Esophagus muscularis mucosa (tissue), 4 donors: Measurements from ENCODE around the gene NEK7. TPM values are rescaled to one million over a fixed set of nuclear protein-coding genes. Genes with fewer than 3 reads are reported as not detected.

Experiments used
- DNase-seq: peaks from one replicate; pipeline ENCODE4 v3.0.0-alpha.2; 2017; ENCODE audit errors: extremely low spot score
- H3K27ac ChIP-seq, 4 donors: fragments of 200-600 bp; sonication (generic); replicated peaks in 1 of 4; 1 replicate in 3 of 4; 2 replicates in 1 of 4; pipeline ENCODE4 v1.5.1; 2016 to 2019; ENCODE audit warnings: mild to moderate bottlenecking in 1 of 4
- H3K27me3 ChIP-seq, 4 donors: fragments of 200-600 bp; sonication (generic); one replicate each; pipeline versions ENCODE4 v1.5.1 to v1.6.0; 2016 to 2019
- H3K36me3 ChIP-seq, 4 donors: fragments of 200-600 bp; sonication (generic); one replicate each; pipeline ENCODE4 v1.5.1; 2016 to 2019
- H3K4me1 ChIP-seq, 4 donors: fragments of 200-600 bp; sonication (generic); one replicate each; pipeline ENCODE4 v1.5.1; 2016 to 2019
- H3K4me3 ChIP-seq, 4 donors: fragments of 200-600 bp; sonication (generic); 1 replicate in 2 of 4; 2 replicates in 2 of 4; pipeline ENCODE4 v1.5.1; 2016 to 2019; ENCODE audit warnings: mild to moderate bottlenecking in 4 of 4, moderate library complexity in 1 of 4
- H3K9me3 ChIP-seq, 4 donors: fragments of 200-600 bp; sonication (generic); 1 replicate in 3 of 4; 2 replicates in 1 of 4; pipeline ENCODE4 v1.5.1; 2016 to 2019
- CTCF ChIP-seq, 3 experiments: fragments of 200-600 bp in 2 of 3; fragments of 450-650 bp in 1 of 3; sonication (generic) in 2 of 3; IDR thresholded peaks; one replicate each; pipeline ENCODE4 v1.5.1; 2017 to 2019; ENCODE audit warnings: antibody characterized with exemption in 3 of 3, mild to moderate bottlenecking in 2 of 3, moderate library complexity in 1 of 3
- EP300 ChIP-seq: sonication (generic); formaldehyde crosslinking; IDR thresholded peaks from one replicate; pipeline ENCODE4 v1.6.1; 2017; ENCODE audit warnings: antibody characterized with exemption
- POLR2A ChIP-seq: fragments of 450-650 bp; IDR thresholded peaks from one replicate; pipeline ENCODE4 v1.6.1; 2017; ENCODE audit warnings: antibody characterized with exemption, moderate library complexity, mild to moderate bottlenecking, low read depth
- POLR2AphosphoS5 ChIP-seq, 2 donors: sonication (generic); formaldehyde crosslinking; IDR thresholded peaks; one replicate each; pipeline ENCODE4 v1.6.1; 2017; ENCODE audit warnings: antibody characterized with exemption in 2 of 2
- WGBS: methylation state at CpG from one replicate; pipeline ENCODE4 v1.1.5; 2018; 5-methylcytosine and 5-hydroxymethylcytosine counted together
- intact Hi-C: fragments of 100-400 bp; cut with DNase I; formaldehyde crosslinking; loops from one replicate; pipeline ENCODE4 v1.15.1; 2023
- total RNA-seq, 4 donors: library from RNA; depleted of rRNA; stranded (reverse); fragments of >200 nt; gene quantifications; one replicate each; pipeline versions ENCODE4 v1.1.0 to v1.2.1, GENCODE V29; 2016

Gene NEK7
- total RNA-seq, 4 donors from 2014 or later, result 110 to 196 (median 158) TPM

- DNase-seq, result no peak
These were observed 88.6 kb downstream of the NEK7 start for GRCh38 chr1:198245379-198245778.

GRCh38 chr1:198246337-198246736 is 89.5 kb downstream of the NEK7 start:
- TF ChIP-seq CTCF (IDR thresholded peaks at IDR 0.05) (no peak), EP300 (no peak), POLR2AphosphoS5 (IDR thresholded peaks at IDR 0.05) (no peak), POLR2A (no peak)
- Histone ChIP-seq H3K27ac (no peak overlapping the region), H3K4me1 (peaks cover 0 to 13% (median 5%) of the 10 kb centered on the region in 4 donors), H3K4me3 (no peak overlapping the region), H3K9me3 (no peaks in the 10 kb centered on the region), H3K36me3 (peaks cover 0 to 3% (median 0%) of the 10 kb centered on the region in 4 donors), H3K27me3 (no peaks in the 10 kb centered on the region)
- 95% methylated on average over 7 of the region's 7 CpGs for WGBS
- intact Hi-C loops, result no loop called here
- no peak for DNase-seq

More at GRCh38 chr1:198245379-198245778, 88.6 kb downstream of the NEK7 start:
- Histone ChIP-seq H3K27ac (no peak overlapping the region), H3K4me3 (no peak overlapping the region), H3K27me3 (no peaks in the 10 kb centered on the region), H3K36me3 (peaks cover 0 to 3% (median 0%) of the 10 kb centered on the region in 4 donors), H3K9me3 (no peaks in the 10 kb centered on the region), H3K4me1 (peaks cover 0 to 13% (median 5%) of the 10 kb centered on the region in 4 donors)
- TF ChIP-seq POLR2A, result no peak
- no peak for TF ChIP-seq CTCF (IDR thresholded peaks at IDR 0.05)
- TF ChIP-seq EP300, result no peak
- TF ChIP-seq POLR2AphosphoS5 (IDR thresholded peaks at IDR 0.05), result no peak
- intact Hi-C loops, result no loop called here
- 86% methylated on average over 2 of the region's 2 CpGs for WGBS

DNA sequence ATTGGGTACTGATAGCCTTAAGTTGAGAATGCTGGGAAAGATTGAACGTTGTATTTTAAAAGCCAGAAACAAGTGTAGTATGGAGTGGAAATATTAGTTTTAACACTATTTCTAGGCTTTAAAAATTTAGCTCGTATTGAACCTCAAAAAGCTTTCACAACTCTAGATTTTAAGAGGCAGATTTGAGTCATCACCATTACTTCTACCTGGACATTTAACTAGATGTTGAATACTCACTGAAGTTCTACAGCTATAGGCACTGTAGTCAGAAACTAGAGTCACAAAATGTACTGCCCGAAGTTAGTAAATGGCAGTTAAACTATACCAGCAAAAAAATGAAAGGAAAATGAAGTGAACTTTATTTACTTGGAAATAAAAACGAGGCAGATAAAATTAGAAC is 96.5 kb downstream of the NEK7 start:
- no peaks in the 10 kb centered on the region for H3K36me3 ChIP-seq
- H3K4me1 ChIP-seq, result peaks cover 10 to 22% (median 15%) of the 10 kb centered on the region in 4 donors
- DNase-seq, result no peak
- TF ChIP-seq EP300 (no peak), CTCF (IDR thresholded peaks at IDR 0.05) (no peak), POLR2A (no peak), POLR2AphosphoS5 (IDR thresholded peaks at IDR 0.05) (no peak)
- WGBS, result 80% methylated on average over 4 of the region's 4 CpGs
- no peaks in the 10 kb centered on the region for H3K9me3 ChIP-seq
- intact Hi-C loops, result no loop called here
- no peak overlapping the region for H3K4me3 ChIP-seq
- H3K27ac ChIP-seq, result no peak overlapping the region
- no peaks in the 10 kb centered on the region for H3K27me3 ChIP-seq

GRCh38 chr1:198253668-198254067 is 96.9 kb downstream of the NEK7 start:
- no peak overlapping the region for H3K27ac ChIP-seq
- WGBS, result 43% methylated on average over 1 of the region's 1 CpG
- H3K9me3 ChIP-seq, result no peaks in the 10 kb centered on the region
- peaks cover 10 to 20% (median 16%) of the 10 kb centered on the region in 4 donors for H3K4me1 ChIP-seq
- TF ChIP-seq CTCF (IDR thresholded peaks at IDR 0.05), result no peak
- TF ChIP-seq POLR2A, result no peak
- no peak for TF ChIP-seq EP300
- TF ChIP-seq POLR2AphosphoS5 (IDR thresholded peaks at IDR 0.05), result no peak
- H3K4me3 ChIP-seq, result no peak overlapping the region
- intact Hi-C loops, result no loop called here
- no peaks in the 10 kb centered on the region for H3K36me3 ChIP-seq
- no peaks in the 10 kb centered on the region for H3K27me3 ChIP-seq
- no peak for DNase-seq

DNA sequence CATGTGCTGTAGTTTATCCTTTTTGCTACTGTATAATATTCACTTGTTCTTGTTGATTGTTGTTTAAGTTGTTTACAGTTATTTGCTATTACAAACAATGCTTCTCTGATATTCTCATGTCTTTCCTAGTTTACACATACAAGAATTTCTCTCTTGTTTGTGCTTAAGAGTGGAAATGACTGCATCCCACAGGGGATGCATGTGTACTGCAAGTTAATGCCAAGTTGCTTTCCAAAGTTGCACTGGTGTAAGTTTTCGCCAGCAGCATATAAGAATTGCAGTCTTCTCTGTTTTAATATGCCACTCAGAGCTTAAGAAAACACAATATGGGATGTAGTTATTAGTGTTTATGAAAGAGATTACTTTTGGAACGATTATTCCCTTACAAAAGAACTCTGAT is 97.7 kb downstream of the NEK7 start:
- Histone ChIP-seq H3K9me3 (no peaks in the 10 kb centered on the region), H3K27me3 (no peaks in the 10 kb centered on the region), H3K4me3 (no peak overlapping the region), H3K4me1 (peaks cover 10 to 22% (median 17%) of the 10 kb centered on the region in 4 donors), H3K27ac (no peak overlapping the region), H3K36me3 (no peaks in the 10 kb centered on the region)
- TF ChIP-seq CTCF (IDR thresholded peaks at IDR 0.05), result no peak
- TF ChIP-seq POLR2AphosphoS5 (IDR thresholded peaks at IDR 0.05), result no peak
- no peak for TF ChIP-seq EP300
- TF ChIP-seq POLR2A, result no peak
- intact Hi-C loops, result no loop called here
- 90% methylated on average over 2 of the region's 2 CpGs for WGBS
- DNase-seq, result no peak
